ENCODE measurements around the gene MRPS15.
A peak's percentile ranks its signal among the peaks of the same experiment; 100 is the strongest.
"Not testable (repeated sequence)": the region's sequence is repeated elsewhere in the genome, so short reads cannot be mapped to it uniquely, and the experiment has no call there.

MRPS15 gene

DNA sequence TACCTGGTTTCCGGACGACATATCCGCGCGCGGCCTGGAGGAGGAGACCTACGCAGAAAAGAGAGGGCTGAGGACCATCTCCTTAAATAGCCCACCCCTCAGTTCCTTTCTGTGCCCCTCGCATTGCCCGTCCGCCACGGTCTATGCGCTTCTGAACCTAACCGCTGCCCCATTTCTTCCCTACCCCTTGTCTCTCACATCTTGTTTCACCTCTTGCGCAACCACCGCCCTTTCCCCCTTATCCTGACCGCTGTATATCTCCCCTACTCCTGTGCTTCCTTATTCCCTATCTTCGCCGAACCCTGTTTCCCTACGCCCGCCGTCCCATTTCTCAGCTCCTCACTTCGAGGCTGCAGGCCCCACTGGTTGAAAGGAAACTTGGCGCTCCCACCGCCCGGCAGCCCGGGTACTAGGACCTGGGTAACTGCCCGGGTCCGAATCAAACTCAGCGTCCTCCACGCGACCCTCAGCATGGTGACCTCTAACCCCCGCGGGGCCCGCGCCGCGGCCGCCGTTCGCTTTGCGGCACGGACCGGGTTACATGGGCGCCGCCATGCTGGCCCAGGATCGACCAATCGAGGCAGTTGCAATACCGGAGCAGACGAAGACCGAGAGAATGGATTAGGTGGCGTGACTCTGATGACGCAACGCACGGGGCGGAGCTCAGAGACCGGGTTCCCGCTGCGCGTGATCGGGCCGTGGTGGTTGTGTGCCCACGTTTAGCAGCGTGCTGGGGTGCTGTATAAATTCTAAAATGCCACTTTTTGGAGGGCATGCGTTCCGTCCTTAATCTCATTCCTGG, at the start of gene MRPS15:
MRPS15 (minus strand) TSS at position 582 of the 802 bp plus-strand sequence; CDS start at position 473, 109 bp downstream.
- peak; percentile 97 for DNase-seq

DNA sequence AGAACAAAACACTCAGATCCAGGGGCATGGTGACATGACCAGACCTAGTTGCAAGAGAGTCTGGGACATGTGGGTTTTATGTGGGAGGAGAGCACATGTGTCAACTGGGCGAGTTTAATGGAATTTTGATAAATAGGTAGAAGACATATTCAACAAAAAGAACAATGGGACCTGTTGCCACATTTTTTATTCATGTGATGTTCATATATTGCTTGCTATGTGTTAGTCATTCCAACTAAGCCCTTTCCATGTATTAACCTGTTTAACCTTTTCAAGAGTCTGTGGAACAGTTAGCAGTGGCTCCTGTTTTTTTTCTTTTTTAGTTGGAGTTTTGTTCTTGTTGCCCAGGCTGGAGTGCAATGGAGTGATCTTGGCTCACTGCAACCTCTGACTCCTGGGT, 48.7 kb upstream of the MRPS15 start:
- no peak for DNase-seq

DNA sequence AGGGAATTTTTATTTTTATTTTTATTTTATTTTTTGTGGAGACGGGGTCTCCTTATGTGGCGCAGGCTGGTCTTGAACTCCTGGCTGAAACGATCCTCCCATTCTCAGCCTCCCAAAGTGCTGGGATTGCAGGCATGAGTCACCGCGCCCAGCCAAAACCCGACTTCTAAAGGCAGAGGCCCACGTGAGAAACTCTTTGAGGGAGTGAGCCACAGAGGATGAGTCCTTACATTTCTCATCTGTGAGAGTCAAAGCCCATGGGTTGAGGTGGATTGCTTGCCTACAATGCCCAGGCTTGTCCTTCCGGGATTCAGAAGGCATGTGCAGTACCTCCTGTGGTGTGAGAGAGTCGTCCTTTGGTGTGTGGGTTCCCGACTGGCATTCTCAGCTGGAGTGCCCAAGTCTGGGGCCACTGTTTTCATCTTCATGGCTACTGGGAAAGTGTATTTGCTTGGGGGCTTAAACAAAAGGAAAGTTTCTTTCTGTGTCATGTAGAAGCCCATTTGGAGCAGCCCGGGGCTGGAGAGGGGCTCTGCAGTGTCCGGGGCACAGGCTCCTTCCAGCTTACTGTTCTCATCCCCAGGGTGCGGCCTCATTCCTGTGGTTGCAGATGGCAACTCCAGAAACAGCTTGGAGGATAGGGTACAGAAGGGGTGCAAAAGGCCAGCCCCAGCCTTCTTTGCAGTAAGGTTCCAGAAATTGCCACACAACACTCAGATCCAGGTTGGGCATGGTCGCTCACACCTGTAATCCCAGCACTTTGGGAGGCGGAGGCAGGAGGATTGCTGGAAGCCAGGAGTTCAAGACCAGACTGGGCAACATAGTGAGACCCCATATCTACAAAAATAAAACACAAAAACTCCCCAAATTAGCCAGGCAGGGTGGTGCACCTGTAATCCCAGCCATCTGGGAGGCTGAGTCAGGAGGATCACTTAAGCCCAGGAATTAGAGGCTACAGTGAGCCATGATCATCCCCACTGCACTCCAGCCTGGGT, 47.9 kb upstream of the MRPS15 start:
- DNase-seq, result no peak

DNA sequence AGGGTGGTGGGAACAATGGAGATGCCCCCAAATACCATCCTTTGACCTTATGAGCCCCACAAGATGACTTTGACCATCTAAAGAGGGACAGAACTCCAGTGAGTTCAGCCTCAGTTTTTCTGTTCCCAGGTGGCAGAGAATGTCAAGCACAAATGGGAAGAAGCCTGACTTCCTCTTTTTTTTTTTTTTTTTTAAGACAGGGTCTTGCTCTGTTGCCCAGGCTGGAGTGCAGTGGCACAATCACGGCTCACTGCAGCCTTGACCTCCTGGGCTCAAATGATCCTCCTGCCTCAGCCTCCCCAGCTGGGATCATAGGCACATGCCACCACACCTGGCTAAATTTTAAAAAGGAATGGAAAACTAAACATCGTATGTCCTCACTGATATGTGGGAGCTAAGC, 47.0 kb upstream of the MRPS15 start:
- DNase-seq, result not testable (repeated sequence)

DNA sequence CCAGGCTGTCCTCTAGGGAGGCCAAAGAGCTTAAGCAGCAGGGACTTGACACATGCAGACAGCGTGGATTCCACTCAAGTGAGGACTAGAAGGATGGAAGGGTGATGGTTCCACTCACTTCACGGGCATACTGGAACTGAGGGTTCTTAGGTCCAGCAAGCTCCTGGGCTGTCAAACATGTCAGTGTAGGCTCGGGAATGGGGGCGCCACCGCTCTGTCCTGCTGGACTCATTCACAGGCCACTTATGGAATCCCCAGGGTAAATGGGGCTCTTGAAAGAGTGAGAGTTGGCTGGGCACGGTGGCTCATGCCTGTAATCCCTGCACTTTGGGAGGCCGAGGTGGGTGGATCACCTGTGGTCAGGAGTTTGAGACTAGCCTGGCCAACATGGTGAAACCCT, 46.2 kb upstream of the MRPS15 start:
- DNase-seq, result no peak

DNA sequence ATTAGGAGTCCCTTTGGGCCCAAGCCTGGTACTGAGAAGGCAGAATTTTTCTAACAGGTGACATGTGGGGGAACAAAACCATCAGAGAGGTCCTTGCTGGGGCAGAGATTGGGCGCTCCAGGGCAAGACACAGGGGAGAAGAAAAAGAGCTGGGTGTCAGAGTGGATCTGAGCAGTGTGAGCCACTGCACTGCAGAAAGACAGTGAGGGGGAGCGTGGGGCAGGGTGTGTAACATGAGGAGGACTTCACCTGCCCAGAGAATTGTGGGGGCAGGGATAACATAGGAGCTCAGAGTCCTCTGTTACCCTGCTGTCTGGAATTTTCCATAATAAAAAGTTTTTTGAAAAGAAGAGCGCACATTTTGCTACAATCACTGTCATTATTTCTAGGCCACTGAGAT, 44.1 kb upstream of the MRPS15 start:
- DNase-seq, result no peak

DNA sequence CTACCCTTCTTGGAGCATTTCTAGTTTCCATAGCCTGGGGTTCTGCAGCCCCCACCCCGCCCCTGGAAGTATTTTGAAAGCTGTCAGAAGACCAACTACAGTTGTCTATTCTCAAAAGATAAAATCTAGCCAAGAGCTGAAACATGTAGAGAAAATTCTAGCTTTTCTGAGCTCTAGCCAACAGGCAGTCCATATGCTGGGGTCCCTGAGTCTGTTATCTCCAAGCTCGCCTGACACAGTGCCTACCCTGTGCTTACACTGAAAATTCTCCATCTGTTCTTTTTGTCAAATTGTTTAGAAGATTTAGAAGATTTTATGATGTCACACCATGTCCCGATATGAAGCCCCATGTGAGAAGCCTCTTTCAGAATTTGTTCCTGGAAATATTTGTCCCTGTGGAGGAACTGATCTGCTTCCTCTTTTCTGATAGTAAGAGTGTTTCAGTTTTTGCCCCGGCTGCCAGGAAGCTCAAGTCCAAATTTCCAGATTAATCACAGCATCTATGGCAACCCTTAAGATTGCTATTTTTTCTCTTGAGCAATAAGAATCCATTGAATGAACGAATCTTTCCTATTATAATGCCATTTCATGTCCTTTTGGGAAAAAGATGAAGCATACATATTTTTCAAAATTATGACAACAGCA, 42.2 kb upstream of the MRPS15 start:
- DNase-seq, result no peak

DNA sequence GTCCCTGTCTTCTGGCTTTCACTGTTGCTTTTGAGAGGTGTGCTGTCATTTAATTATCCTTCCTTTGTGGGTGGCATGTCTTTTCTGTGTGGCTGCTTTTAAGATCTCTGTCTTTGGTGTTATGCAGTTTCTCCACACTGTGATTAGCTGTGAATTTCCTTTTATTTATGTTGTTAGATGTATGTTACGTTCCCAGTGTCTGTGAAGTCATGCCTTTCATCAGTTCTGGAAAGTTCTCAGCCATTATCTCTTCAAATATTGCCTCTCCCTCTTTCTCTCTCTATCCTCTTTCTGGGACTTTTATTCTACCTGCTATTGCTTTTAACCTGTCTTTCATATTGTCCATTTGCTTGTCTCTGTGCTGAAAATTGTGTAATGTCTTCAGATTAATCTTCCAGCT, 39.5 kb upstream of the MRPS15 start:
- DNase-seq, result no peak

DNA sequence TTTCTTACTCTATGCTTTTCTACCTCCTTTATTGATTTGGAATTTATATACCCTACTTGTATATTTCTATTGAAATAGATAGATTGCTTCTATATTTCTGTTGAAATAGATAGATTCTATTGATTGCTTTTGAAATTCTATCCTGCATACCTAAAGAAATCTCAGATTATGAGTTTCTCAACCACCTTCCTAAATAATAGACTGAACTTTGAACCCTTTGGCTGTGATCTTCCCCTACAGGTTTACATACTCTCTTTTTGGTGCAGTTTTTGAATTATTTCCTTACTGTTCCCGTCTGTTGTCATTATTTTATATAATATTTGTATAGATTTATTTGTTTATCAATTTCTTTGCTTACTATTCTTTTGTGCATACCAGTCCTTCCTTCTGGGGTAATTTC, 39.0 kb upstream of the MRPS15 start:
- no peak for DNase-seq

DNA sequence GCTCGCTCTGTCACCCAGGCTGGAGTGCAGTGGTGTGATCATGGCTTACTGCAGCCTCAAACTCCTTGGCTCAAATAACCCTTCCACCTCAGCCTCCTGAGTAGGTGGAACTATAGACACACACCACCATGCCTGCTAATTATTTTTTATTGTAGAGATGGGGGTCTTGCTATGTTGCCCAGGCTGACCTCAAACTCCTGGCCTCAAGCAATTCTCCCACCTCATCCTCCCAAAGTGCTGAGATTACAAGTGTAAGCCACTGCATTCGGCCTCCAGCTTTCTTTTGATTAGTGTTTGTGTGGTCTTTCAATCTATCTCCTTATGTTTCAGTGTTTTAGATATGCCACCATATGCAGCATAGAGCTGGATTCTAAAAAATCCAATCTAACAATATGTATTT, 38.4 kb upstream of the MRPS15 start:
- no peak for DNase-seq

DNA sequence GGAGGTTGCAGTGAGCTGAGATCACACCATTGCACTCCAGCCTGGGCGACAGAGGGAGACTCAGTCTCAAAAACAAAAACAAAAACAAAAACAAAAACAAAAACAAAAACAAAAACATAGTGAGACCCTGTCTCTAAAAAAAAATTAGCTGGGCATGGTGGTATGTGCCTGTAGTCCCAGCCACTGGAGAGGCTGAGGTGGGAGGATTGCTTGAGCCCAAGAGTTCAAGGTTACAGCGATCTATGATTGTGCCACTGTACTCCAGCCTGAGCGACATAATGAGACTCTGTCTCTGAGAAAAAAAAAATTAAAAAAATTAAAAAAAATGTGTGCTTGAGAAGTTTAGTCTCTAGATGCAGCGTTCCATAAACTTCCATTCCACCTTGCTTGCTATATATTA, 37.7 kb upstream of the MRPS15 start:
- not testable (repeated sequence) for DNase-seq

DNA sequence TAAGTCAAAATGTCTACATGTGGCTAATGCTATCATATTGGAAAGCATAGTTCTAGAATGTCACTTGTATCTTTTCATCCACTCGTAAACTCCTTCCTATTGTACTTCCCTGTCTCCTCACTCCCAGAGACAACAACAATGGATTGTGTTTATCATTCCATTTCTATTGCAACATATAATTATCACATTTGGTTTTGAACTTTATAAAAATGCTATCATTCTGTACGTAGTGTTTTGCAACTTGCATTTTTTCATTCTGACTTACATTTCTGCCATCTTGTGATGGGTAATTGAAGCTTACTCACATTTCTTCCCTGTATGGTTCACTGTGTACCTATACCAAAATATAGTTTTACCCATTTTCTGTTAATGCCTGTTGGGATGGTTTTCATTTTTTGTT, 33.0 kb upstream of the MRPS15 start:
- no peak for DNase-seq

DNA sequence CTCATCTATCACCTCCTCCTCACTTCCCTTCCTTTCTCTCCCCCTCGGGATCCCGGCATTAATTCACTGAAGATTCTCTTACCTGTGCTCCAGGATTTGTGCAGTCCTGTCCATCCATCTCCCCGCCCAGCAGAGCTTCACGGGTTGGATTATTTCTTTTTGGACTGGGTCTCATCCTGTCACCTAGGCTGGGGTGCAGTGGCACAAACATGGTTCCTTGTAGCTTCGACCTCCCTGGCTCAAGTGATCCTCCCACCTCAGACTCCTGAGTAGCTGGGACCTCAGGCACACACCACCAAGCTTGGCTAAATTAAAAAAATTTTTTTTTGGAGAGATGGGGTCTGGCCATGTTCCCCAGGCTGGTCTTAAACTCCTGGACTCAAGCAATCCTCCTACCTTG, 30.8 kb upstream of the MRPS15 start:
- DNase-seq, result no peak

DNA sequence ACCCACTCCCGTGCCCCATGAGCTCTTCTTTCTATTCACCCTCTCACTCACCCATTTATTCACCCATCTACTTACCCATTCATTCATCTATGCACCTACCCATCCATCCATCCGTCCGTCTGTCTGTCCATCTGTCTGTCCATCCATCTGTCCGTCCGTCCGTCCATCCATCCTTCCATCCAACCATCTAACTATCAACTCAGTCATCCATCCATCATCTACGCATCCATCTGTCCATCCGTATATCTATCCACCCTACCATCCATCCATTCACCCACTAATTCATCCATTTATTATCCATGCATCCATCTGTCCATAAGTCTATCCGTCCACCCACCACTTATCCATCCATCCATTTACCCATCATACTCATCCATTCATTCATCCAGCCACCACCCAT, 29.3 kb upstream of the MRPS15 start:
- no peak for DNase-seq

DNA sequence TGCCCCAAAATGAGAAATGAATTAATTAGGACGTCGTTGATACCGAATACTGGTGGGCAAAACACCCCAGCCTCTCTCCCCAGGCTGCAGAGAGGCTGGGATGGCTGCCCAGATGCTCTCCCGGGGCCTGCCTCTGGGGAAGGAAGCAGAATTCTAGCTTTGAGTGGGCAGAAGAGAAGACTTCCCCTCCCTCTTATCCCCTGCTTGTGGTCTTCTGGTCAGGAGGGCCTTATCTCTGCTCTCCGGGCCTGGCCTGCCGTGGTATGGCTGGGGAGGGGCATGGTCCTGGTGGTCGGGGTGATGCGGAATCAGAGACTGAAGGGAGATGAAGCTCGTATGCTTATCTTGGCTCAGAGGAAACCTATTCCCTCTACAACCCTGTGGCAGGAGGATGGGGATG, 28.3 kb upstream of the MRPS15 start:
- no peak for DNase-seq

DNA sequence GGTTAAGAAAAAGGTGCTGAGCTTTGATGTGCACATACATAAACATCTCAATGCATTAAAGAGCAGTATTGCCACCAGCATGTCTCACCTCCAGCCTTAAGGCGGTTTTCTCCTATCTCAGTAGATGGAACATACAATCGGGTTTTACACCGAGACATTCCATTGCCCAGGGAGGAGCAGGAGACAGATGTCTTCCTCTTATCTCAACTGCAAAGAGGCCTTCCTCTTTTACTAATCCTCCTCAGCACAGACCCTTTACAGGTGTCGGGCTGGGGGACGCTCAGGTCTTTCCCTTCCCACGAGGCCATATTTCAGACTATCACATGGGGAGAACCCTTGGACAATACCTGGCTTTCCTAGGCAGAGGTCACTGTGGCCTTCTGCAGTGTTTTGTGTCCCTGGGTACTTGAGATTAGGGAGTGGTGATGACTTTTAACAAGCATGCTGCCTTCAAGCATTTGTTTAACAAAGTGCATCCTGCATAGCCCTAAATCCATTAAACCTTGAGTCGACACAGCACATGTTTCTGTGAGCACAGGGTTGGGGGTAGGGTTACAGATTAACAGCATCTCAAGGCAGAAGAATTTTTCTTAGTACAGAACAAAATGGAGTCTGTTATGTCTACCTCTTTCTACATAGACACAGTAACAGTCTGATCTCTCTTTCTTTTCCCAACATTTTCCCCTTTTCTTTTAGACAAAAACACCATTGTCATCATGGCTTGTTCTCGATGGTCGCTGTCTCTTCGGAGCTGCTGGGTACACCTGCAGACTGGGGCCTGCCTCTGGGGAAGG, 25.3 kb upstream of the MRPS15 start:
- DNase-seq, result not testable (repeated sequence)

DNA sequence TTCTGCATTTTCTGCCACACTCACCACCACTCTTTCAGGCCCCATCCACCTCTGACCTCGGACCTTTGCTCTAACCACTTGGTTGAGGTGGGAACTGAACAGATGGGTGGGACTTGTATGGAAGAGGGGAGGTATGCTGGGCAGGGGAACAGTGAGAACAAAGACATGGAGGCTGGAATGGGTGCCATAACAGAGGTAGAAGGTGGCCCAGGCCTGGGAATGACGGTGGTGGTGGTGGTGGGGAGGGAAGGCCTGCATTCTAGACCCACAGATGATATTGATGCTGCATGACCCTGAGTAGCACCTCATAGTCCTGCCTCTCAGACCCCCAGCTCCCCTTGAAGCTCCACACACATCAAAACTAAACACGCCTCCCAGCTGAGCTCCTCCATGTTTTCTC, 23.7 kb upstream of the MRPS15 start:
- no peak for DNase-seq

DNA sequence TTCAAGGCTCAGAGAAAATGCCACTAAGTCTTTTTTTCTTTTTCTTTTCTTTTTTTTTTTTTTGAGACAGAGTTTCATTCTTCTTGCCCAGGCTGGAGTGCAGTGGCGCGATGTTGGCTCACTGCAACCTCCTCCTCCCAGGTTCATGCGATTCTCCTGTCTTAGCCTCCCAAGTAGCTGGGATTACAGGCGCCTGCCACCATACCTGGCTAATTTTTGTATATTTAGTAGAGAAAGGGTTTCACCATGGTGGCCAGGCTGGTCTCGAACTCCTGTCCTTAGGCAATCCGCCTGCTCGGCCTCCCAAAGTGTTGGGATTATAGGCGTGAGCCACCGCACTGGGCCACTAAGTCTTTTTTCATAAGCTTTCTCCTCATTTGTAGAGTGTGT, 23.1 kb upstream of the MRPS15 start:
- not testable (repeated sequence) for DNase-seq

DNA sequence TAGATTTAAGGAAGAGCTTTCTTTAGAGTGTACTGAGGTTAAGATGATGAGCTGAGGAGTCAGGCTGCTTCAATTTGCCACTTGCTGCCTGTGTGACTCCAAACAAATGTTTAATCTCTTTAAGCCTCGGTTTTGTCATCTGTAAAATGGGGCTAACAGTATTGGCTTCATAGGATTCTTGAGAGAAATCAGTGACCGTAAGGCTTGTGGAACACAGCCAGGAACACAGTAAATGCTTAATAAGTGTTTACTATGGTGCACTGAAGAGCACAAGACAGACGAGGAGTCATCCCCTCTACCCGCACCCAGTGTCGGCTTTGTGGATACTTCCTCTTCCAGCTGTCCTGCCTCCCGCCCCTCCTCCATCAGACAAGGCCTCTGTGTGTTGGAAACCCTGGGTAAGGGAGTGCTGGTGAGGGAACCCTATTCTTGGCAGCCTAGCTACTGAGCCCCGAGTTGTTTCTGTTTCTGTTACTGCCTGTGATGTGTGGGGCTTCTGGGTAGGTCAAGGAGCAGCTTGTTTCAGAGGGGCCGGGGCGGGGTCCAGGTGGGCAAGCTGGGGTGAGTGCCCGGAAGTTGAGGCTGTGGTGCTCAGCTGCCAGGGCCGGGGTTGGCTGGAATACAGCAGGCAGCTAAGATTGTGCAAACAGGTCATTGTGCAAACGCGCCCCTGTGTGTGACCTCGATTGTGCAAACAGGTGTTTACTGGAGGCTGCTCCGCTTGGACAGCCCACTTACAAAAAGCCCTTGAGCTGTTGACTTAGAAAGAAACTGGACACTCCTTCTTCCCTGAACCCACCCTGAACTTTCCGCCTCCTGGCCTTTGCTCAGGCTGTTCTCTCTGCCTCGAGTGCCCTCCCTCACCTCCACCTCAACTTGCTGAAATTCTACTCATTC, 22.5 kb upstream of the MRPS15 start:
- DNase-seq, result no peak

DNA sequence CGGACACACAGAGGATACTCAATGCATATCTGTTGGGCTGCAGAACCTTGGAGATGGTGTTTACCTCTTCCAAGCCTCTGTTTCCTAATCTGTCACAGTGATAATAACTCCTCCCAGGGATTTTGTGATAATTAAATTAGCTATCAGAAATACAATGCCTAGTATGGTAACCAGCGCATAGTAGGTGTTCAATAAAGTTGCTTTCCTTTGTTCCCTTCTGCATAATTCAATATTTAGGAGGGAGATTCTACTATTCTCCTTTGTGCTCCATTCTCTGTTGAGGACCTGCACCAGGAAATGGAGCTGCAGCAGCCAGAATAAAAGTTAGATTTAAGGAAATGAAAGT, 21.9 kb upstream of the MRPS15 start:
- no peak for DNase-seq

DNA sequence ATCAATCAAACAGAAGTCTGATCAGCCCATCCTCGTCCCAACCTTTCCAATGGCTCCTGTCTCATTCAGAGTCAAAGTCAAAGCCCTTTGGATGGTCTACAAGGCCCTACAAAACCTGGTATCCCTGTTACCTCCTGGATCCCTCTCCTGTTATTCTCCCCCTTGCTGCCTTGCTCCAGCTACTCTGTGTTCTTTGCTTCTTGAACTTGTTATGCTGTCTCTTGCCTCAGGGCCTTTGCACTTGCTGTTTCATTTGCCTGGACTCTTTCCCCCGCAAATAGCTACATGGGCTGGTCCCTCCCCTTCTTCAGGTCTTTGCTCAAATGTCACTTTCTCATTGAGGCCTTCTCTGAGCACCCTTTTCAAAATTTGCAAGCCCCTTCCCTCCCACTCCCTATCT, 19.9 kb upstream of the MRPS15 start:
- no peak for DNase-seq
